Right lung (tissue), 5 donors: ENCODE measurements around the gene GLUD1. TPM values are rescaled to one million over a fixed set of nuclear protein-coding genes. Genes with fewer than 3 reads are reported as not detected.
"Not testable (repeated sequence)": the region's sequence is repeated elsewhere in the genome, so short reads cannot be mapped to it uniquely, and the experiment has no call there.

Experiments
- DNase-seq, 2 donors: peaks; one replicate each; pipeline ENCODE4 v3.0.0-alpha.2; 2013
- polyA plus RNA-seq, 5 donors: library from polyadenylated mRNA; unstranded; fragments of 120-200 nt; gene quantifications; one replicate each; pipeline versions ENCODE4 v1.2.1 to v1.2.3, GENCODE V29; 2013; ENCODE audit warnings: inconsistent platforms in 1 of 5, low replicate concordance in 1 of 5; ENCODE audit not compliant: insufficient read length in 5 of 5, insufficient read depth in 1 of 5

Gene GLUD1
- polyA plus RNA-seq, 5 donors, result 82.4 to 97.7 (median 89.7) TPM

- peak in 1 of 2 donors; percentile 5 for DNase-seq
Measured at GRCh38 chr10:87053577-87054181, 41.0 kb downstream of the GLUD1 start.

DNA sequence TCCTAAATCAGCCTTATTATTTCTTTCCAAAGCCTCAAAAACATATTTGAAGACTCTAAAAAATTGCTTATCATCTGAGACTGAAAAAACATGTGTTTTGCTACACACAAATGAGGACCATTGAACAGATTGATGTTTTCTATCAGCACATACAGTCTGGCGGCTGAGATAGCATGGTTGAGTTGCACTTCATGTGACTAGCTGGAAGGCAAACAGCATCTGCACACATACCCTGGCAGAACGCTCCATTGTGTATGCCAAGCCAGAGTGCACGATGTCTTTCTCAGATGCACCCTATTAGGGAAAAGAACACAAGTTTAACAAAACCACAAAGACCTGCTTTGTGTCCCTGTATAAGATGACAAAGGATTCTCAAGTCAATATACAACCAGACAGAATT is 41.5 kb downstream of the GLUD1 start:
- peak; percentile 80 to 86 for DNase-seq

- no peak for DNase-seq
Measured at GRCh38 chr10:87045434-87045938, 49.2 kb downstream of the GLUD1 start.

DNA sequence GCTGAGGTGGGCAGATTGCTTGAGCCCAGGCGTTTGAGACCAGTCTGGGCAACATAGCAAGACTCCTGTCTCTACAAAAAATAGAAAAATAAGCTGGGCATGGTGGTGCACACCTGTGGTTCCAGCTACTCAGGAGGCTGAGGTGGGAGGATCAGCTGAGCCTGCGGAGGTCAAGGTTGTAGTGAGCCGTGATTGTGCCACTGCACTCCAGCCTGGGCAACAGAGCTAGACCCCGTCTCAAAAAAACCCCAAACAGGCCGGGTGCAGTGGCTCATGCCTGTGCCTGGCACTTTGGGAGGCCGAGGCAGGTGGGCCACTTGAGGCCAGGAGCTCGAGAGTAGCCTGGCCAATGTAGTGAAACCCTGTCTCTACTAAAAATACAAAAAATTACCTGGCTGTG is 51.1 kb downstream of the GLUD1 start:
- DNase-seq, result not testable (repeated sequence)

- no peak for DNase-seq
Measured at GRCh38 chr10:87038786-87039185, 55.9 kb downstream of the GLUD1 start.

GRCh38 chr10:87038286-87038717 is 56.3 kb downstream of the GLUD1 start:
- DNase-seq, result no peak

DNA sequence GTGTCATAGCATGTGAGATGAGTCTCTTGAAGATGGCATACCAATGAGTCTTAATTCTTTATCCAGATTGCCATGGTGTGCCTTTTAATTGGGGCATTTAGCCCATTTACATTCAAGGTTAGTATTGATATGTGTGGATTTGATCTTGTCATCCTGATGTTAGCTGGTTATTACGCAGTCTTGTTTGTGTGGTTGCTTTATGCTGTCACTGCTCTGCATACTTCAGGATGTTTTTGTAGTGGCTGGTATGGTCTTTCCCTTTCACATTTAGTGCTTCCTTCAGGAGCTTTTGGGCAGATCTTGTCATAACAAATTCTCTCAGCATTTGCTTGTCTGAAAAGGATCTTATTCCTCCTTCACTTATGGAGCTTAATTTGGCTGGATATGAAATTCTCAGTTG is 58.0 kb downstream of the GLUD1 start:
- DNase-seq, result no peak

- DNase-seq, result no peak
Measured at GRCh38 chr10:87030912-87031635, 63.6 kb downstream of the GLUD1 start.

- DNase-seq, result not testable (repeated sequence)
Measured at GRCh38 chr10:87030419-87030818, 64.2 kb downstream of the GLUD1 start.

- DNase-seq, result not testable (repeated sequence)
Measured at GRCh38 chr10:87026747-87027508, 67.7 kb downstream of the GLUD1 start.

- not testable (repeated sequence) for DNase-seq
Measured at GRCh38 chr10:87025285-87025958, 69.2 kb downstream of the GLUD1 start.

DNA sequence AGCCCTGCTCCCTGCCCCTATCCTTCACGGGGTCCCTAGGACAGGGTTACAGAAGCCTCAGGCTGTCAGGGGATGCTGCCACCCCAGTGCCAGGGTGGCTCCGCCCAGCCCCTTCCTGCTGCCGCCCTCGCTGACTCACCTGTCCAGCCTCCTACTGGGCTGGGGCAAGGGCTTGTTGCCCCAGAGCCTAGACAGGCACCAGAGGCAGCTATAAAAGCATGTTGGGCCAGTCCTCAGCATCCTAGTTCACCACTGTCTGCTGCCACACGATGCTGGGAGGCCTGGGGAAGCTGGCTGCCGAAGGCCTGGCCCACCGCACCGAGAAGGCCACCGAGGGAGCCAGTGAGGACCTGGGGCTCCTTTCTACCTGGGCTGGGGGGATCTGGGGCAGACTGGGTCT is 74.6 kb downstream of the GLUD1 start, which contains the start of gene FAM25A:
TSS of gene FAM25A (plus strand) at position 239 of the 400 bp plus-strand sequence. CDS start at position 270, 31 bp downstream.
- not testable (repeated sequence) for DNase-seq

- DNase-seq, result not testable (repeated sequence)
Measured at GRCh38 chr10:87019504-87019903, 75.1 kb downstream of the GLUD1 start.

- not testable (repeated sequence) for DNase-seq
Measured at GRCh38 chr10:87019066-87019465, 75.6 kb downstream of the GLUD1 start.

DNA sequence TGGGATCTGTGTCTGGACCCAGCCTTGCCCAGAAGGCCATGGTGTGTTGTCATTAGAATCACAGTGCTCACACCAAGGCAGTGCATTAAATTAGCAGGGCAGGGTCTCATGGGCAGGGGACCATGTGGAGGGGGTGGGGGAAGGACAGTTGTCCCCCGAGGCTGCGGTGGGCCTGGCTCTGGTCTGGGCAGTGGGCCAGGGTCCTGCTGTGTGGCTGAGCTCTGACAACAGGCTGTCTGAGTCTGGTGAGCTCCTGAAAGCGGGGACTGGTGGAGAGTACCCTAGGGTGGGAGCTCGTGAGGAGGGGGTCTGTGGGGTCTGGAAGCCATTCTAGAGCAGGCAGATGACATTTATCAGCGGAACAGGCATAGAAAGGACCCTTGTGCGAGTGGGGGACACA is 76.5 kb downstream of the GLUD1 start:
- DNase-seq, result not testable (repeated sequence)

DNA sequence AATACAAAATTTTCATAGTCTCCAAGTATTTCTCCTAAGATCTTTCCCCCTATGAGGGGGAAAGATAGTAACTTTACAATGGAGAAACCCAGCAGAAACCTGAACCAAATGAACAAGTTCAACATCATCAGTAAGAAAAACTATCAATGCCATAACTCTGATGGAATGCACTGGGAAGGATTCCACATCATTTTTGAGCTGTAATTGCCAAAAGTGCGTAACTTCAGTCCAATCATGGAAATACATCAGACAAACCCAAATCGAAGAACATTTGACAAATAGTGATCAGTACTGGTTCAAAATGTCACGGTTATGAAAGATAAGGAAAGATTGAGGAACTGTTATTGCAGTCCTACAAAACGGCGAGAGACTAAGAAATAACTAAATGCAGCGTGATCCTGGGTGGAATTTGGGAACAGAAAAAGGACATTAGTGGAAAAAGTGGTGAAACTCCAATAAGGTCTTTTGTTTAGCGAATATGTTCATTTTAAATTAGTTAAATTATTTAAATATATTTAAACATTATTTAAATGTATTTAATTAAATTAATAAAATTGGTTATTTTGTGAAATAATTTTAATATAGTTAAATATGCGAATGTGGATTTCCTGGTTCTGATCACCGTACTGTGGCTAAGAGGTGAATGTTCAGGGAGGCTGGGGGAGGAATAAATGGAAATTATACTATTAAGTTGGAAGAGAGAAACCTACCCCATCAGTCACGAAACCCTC is 79.5 kb downstream of the GLUD1 start:
- DNase-seq, result not testable (repeated sequence)

GRCh38 chr10:87013528-87013927 is 81.1 kb downstream of the GLUD1 start:
- DNase-seq, result not testable (repeated sequence)

GRCh38 chr10:87009134-87009696 is 85.4 kb downstream of the GLUD1 start:
- DNase-seq, result not testable (repeated sequence)

- not testable (repeated sequence) for DNase-seq
Measured at GRCh38 chr10:87008303-87008702, 86.3 kb downstream of the GLUD1 start.

GRCh38 chr10:87007674-87008073 is 87.0 kb downstream of the GLUD1 start:
- not testable (repeated sequence) for DNase-seq
